ENCODE data around the gene CHIC1.
"Not testable (repeated sequence)": the region's sequence is repeated elsewhere in the genome, so short reads cannot be mapped to it uniquely, and the experiment has no call there.

The CHIC1 gene

DNA sequence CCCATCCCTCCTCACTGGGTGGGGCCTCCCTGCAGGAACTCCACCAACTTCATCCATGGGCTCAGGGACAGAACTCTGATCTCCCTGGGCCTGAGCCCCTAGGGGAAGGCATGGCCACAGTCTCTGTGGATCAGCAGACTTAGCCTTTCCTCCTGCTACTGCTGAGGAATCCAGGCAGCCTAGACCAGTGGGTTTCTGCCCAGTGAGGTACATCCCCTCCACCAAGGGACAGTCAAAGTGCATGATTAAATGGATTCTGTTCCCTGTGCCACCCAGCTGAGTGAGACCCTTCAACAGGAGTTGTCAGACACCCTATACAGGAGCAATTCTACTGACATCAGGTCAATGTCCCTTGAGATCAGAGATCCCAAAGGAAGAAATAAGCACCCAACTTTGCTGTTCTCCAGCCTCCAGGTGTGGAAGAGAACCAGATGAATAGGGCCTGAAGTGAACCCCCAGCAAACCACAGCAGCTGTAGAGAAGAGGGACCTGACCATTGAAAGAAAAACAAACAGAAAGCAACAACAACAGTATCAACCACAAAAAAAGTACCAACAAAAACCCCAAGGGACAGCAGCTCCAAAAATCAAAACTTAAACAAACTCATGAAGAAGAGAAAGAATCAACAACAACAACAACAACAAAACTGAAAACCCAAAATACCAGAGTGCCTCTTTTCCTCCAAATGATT, 84.8 kb downstream of the CHIC1 start:
- Mint-ChIP-seq H3K4me3 (no peak overlapping the region), H3K27me3 (no peaks in the 10 kb centered on the region), H3K9me3 (ENCODE audit: low read depth) (peaks cover 13% of the 10 kb centered on the region), H3K4me1 (ENCODE audit: low read depth) (no peaks in the 10 kb centered on the region), H3K27ac (no peak overlapping the region), H3K36me3 (peaks cover 13% of the 10 kb centered on the region)

DNA sequence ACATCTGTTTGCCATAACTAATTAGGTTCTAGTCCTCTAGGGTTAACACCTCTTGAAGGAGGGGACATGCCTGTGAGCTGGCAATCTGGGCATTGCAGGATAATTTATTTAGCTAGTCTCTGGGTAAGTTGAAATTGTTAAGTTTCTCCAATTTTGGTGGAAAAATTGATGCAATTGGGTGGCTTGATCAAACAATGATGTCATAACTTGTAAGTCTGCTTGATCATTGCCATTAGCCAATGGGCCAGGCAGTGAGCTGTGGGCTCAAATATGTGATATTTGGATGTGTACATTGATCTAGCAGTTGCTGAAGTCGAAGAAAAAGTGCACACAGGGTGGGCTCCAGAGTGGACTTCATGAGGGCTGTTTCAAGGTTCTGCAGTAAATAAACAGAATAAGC, 98.3 kb downstream of the CHIC1 start:
- H3K9me3 Mint-ChIP-seq (ENCODE audit: low read depth); H3K27me3 Mint-ChIP-seq; H3K4me1 Mint-ChIP-seq (ENCODE audit: low read depth); H3K27ac Mint-ChIP-seq; H3K4me3 Mint-ChIP-seq: not testable (repeated sequence)
- peaks cover 26% of the 10 kb centered on the region for H3K36me3 Mint-ChIP-seq

DNA sequence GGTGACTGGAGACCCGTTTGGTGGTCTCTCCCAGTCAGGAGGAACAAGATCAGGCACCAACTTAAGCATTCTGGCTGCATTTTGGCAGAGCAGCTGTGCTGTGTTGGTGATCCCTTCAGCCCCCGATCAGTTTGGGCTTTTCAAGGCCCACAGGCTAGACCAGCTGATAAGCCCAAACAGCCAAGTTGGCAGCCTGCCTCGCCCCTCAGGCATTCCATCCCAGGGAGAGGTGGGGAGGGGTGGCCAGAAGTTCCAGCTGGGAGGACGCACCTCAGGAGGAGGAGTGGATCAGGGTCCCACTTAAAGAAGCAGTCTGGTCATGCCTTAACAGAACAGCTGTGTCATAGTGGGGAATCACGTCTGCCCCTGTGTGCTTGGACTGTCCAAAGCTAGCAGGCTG, 105.8 kb downstream of the CHIC1 start:
- peaks cover 8% of the 10 kb centered on the region for H3K9me3 Mint-ChIP-seq (ENCODE audit: low read depth)
- H3K27me3 Mint-ChIP-seq: no peaks in the 10 kb centered on the region
- H3K36me3 Mint-ChIP-seq: peaks cover 14% of the 10 kb centered on the region
- peaks cover 4% of the 10 kb centered on the region for H3K4me1 Mint-ChIP-seq (ENCODE audit: low read depth)
- no peak overlapping the region for H3K4me3 Mint-ChIP-seq
- H3K27ac Mint-ChIP-seq: no peak overlapping the region

DNA sequence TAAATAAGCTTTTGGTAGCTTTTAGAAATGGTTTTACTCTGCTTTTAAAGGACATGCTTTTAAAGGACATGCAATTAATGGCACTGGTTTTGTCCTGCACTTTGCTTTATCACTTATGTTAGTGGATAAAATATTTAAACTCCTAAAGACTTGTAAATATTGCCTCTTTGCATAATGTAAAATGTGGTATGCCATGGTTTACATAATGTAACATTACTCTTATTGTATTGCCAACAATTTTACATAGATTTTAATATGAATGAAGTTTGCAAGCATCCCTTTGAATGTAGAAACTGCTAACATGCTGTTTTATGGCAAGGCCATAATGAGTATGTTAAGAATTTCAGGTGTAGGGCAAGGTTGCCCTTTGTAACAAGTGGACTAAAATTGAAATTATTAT, 118.4 kb downstream of the CHIC1 start:
- no peaks in the 10 kb centered on the region for H3K9me3 Mint-ChIP-seq (ENCODE audit: low read depth)
- no peaks in the 10 kb centered on the region for H3K27me3 Mint-ChIP-seq
- H3K36me3 Mint-ChIP-seq: peaks cover 12% of the 10 kb centered on the region
- no peak overlapping the region for H3K27ac Mint-ChIP-seq
- H3K4me3 Mint-ChIP-seq: no peak overlapping the region
- H3K4me1 Mint-ChIP-seq (ENCODE audit: low read depth): peaks cover 2% of the 10 kb centered on the region

DNA sequence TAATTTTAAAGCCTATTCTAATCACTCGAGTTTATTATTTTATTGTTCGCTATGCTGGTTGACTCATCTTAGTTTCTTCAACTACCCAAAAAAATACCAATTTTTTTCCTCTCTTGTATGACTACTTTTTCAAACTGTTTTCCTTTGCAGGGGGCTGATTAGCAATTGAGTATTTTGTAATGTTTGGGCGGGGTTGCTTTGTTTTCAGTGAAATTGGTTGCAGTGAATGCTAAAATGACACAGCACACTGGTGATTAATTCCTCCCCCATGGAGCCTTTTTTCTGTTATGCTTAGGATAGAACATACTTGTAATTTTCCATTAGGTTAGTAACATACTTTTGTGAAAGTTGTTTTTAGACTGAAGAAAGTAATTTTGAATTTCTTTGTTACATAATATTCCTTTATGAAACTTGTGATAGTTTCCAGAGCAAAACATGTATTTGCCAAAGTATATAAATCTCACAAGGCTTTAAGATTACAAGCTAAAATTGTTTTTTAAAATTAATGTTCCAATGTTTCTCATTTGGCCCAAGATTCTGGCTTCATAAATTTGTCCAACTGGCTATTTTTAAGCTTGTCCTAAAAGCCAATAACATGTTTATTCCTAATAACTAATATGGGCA, 120.4 kb downstream of the CHIC1 start:
- Mint-ChIP-seq H3K36me3 (peaks cover 24% of the 10 kb centered on the region), H3K4me1 (ENCODE audit: low read depth) (peaks cover 2% of the 10 kb centered on the region), H3K27ac (no peak overlapping the region), H3K9me3 (ENCODE audit: low read depth) (peaks cover 5% of the 10 kb centered on the region), H3K4me3 (no peak overlapping the region), H3K27me3 (no peaks in the 10 kb centered on the region)

DNA sequence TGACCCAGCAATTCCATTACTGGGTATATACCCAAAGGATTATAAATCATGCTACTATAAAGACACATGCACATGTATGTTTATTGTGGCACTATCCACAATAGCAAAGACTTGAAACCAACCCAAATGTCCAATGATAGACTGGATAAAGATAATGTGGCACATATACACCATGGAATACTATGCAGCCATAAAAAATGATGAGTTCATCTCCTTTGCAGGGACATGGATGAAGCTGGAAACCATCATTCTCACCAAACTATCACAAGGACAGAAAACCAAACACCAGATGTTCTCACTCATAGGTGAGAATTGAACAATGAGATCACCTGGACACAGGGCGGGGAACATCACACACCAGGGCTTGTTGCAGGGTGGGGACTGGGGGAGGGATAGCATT, 144.0 kb downstream of the CHIC1 start:
- H3K4me3 Mint-ChIP-seq; H3K36me3 Mint-ChIP-seq; H3K27ac Mint-ChIP-seq; H3K9me3 Mint-ChIP-seq (ENCODE audit: low read depth); H3K27me3 Mint-ChIP-seq; H3K4me1 Mint-ChIP-seq (ENCODE audit: low read depth): not testable (repeated sequence)

DNA sequence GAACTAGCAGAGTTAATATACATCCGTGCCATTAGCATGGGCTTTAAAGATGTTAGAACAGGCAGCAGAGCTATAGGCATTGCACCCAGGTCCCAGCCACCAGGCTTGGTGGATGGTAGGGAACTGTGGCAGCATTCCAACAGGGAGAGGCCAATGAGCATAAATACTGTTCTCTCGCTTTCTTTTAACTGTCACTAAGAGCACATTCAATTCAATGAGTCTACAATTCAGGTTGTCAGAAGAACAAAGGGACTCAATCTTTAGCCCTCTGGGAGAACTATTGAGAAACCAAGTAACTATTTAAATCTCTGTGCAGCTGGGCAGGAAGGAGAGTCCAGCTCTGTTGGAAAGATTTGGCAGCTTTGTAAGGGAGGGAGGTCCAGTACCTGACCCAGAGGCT, 165.6 kb downstream of the CHIC1 start:
- Mint-ChIP-seq H3K36me3 (peaks cover 4% of the 10 kb centered on the region), H3K27me3 (no peaks in the 10 kb centered on the region), H3K9me3 (ENCODE audit: low read depth) (no peaks in the 10 kb centered on the region), H3K4me3 (no peak overlapping the region), H3K27ac (no peak overlapping the region), H3K4me1 (ENCODE audit: low read depth) (no peaks in the 10 kb centered on the region)
